ENCODE data around the gene JPH2. TPM values are rescaled to one million over a fixed set of nuclear protein-coding genes. Genes with fewer than 3 reads are reported as not detected.

The JPH2 gene
- total RNA-seq, 1 donor from 2014 or later, result 0.80 TPM

DNA sequence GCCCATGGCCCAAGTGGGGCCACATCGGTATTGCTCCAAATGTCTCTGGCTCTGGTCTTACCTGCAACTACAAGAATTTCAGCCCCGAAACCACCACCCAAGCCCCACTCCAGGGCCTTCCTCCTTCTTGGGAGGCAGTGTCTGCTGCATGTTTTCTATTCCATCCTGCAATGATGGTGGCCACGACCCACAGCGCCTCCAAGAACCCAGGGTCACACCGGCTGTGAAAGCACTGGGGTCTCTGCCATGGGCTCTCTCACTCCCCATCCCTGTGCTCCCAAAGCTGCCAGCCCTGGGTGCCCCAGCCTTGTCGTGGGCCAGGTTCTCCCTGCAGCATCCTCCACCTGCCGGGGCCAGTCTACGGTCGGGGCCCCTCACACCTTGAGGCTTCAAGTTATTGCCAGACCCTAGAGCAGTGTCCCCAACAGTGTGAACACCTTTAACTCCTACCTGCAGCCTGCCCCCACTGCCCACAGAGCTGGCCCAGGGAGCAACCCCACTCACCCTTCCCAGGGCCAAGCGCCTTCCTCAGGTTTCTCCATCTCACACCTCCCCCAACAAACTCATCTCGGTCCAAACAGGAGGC is 115.4 kb downstream of the JPH2 start:
- TF ChIP-seq, protein P1, sequence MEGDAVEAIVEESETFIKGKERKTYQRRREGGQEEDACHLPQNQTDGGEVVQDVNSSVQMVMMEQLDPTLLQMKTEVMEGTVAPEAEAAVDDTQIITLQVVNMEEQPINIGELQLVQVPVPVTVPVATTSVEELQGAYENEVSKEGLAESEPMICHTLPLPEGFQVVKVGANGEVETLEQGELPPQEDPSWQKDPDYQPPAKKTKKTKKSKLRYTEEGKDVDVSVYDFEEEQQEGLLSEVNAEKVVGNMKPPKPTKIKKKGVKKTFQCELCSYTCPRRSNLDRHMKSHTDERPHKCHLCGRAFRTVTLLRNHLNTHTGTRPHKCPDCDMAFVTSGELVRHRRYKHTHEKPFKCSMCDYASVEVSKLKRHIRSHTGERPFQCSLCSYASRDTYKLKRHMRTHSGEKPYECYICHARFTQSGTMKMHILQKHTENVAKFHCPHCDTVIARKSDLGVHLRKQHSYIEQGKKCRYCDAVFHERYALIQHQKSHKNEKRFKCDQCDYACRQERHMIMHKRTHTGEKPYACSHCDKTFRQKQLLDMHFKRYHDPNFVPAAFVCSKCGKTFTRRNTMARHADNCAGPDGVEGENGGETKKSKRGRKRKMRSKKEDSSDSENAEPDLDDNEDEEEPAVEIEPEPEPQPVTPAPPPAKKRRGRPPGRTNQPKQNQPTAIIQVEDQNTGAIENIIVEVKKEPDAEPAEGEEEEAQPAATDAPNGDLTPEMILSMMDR (IDR thresholded peaks at IDR 0.05; ENCODE audit: unreplicated experiment), result no peak
- Mint-ChIP-seq H3K4me1 (ENCODE audit: unreplicated experiment) (peaks cover 13% of the 10 kb centered on the region), H3K27me3 (ENCODE audit: unreplicated experiment) (peaks cover 3% of the 10 kb centered on the region), H3K4me3 (ENCODE audit: unreplicated experiment) (no peak overlapping the region), H3K36me3 (ENCODE audit: low read depth, unreplicated experiment) (no peaks in the 10 kb centered on the region), H3K27ac (ENCODE audit: unreplicated experiment) (no peak overlapping the region), H3K9me3 (ENCODE audit: unreplicated experiment) (no peaks in the 10 kb centered on the region)
- no peak for DNase-seq (ENCODE audit: low spot score)

GRCh38 chr20:44071057-44071456 is 115.9 kb downstream of the JPH2 start:
- H3K36me3 Mint-ChIP-seq (ENCODE audit: low read depth, unreplicated experiment), result no peaks in the 10 kb centered on the region
- no peak overlapping the region for H3K27ac Mint-ChIP-seq (ENCODE audit: unreplicated experiment)
- no peak overlapping the region for H3K4me3 Mint-ChIP-seq (ENCODE audit: unreplicated experiment)
- H3K9me3 Mint-ChIP-seq (ENCODE audit: unreplicated experiment), result no peaks in the 10 kb centered on the region
- DNase-seq (ENCODE audit: low spot score), result no peak
- peaks cover 13% of the 10 kb centered on the region for H3K4me1 Mint-ChIP-seq (ENCODE audit: unreplicated experiment)
- H3K27me3 Mint-ChIP-seq (ENCODE audit: unreplicated experiment), result peaks cover 4% of the 10 kb centered on the region
- TF ChIP-seq, protein P1 (IDR thresholded peaks at IDR 0.05; ENCODE audit: unreplicated experiment), result no peak

- Mint-ChIP-seq H3K36me3 (ENCODE audit: low read depth, unreplicated experiment) (no peaks in the 10 kb centered on the region), H3K4me3 (ENCODE audit: unreplicated experiment) (no peak overlapping the region), H3K27me3 (ENCODE audit: unreplicated experiment) (peaks cover 4% of the 10 kb centered on the region), H3K4me1 (ENCODE audit: unreplicated experiment) (peaks cover 13% of the 10 kb centered on the region), H3K9me3 (ENCODE audit: unreplicated experiment) (no peaks in the 10 kb centered on the region), H3K27ac (ENCODE audit: unreplicated experiment) (no peak overlapping the region)
- no peak for DNase-seq (ENCODE audit: low spot score)
- TF ChIP-seq, protein P1 (IDR thresholded peaks at IDR 0.05; ENCODE audit: unreplicated experiment), result no peak
These were observed 116.7 kb downstream of the JPH2 start for GRCh38 chr20:44070139-44070900.

- Mint-ChIP-seq H3K9me3 (ENCODE audit: unreplicated experiment) (no peaks in the 10 kb centered on the region), H3K36me3 (ENCODE audit: low read depth, unreplicated experiment) (no peaks in the 10 kb centered on the region), H3K27ac (ENCODE audit: unreplicated experiment) (no peak overlapping the region), H3K4me1 (ENCODE audit: unreplicated experiment) (peaks cover 9% of the 10 kb centered on the region), H3K4me3 (ENCODE audit: unreplicated experiment) (no peak overlapping the region), H3K27me3 (ENCODE audit: unreplicated experiment) (peaks cover 3% of the 10 kb centered on the region)
- DNase-seq (ENCODE audit: low spot score), result no peak
- TF ChIP-seq, protein P1 (IDR thresholded peaks at IDR 0.05; ENCODE audit: unreplicated experiment), result no peak
These were observed 117.6 kb downstream of the JPH2 start for GRCh38 chr20:44069203-44070011.
